Glomerular visceral epithelial cell (primary cell): Measurements from ENCODE around the gene AGPAT3.

Experiments
- DNase-seq: peaks from one replicate; pipeline ENCODE4 v3.0.0-alpha.2; 2016; ENCODE audit errors: extremely low spot score

AGPAT3 gene

GRCh38 chr21:44018813-44019567 is 154.0 kb downstream of the AGPAT3 start:
- DNase-seq: no peak

DNA sequence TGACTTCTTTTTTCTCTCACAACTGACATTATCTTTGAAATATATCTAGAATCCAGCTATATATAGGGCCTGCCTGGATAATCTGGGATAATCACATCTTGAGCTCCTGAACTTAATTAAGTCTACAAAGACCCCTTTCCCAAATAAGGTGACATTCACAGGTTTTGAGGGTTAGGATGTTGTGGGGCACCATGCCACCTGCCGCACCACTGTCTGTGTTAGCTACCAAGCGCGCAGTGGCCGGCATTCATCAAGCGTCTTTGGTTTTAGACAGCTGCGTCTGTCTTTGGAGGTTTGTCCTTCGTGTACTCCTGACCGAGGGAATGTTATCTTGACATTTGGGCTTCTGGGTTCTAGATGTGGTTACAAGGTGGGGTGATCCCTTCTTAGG is 154.5 kb downstream of the AGPAT3 start:
- no peak for DNase-seq

DNA sequence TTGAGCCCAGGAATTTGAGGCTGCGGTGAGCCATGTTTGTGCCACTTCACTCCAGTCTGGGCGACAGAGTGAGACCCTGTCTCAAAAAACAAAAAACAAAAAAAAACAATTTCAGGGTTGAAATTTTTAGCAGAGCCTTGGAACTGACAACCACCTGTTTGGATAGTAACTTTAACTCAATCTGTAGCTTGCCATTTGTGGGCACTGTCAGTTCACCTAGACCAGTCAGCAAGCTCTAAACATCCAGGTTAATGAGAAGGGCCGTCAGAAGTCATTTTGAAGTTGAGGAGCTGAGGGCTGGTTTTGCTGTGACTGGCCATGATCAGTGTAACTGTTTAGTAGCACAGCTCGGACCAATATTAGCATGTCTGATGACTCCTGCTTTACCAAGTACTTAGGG is 155.5 kb downstream of the AGPAT3 start:
- DNase-seq: no peak

GRCh38 chr21:44021064-44021463 is 156.0 kb downstream of the AGPAT3 start:
- DNase-seq: no peak

GRCh38 chr21:44024257-44024656 is 159.2 kb downstream of the AGPAT3 start:
- no peak for DNase-seq

GRCh38 chr21:44024887-44025353 is 159.9 kb downstream of the AGPAT3 start:
- DNase-seq: peak; percentile 57

DNA sequence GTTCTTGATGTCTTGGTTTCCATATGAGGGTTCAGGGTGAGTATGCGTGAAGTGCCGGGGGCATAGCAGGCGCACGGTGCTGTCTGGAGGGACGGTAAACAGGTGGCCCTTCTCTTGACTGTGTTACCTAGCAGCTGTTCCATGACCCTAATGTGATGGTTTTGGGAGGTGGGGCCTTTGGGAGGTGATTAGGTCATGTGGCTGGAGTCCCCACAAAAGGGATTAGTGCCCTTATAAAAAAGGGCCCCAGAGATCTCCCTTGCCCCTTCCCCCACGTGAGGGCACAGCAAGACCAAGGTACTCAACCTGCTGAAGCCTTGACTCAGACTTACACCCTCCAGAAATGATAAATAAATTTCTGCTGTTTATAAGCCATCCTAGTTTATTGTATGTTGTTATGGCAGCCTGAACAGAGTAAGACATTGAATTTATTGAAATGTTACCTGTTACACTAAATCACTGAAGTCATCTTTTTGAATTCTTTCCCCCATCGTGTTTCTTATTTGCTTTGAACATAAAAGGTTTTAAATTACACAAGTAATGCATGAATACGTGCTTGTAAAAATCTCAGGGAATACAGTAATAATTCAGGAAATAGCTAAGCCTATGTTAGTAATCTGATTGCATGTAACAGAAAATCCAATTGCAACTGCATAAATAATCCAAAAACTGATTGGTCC is 162.7 kb downstream of the AGPAT3 start:
- DNase-seq: no peak

- DNase-seq: no peak
Observed at GRCh38 chr21:44028287-44028659, 163.2 kb downstream of the AGPAT3 start.

- DNase-seq: no peak
Observed at GRCh38 chr21:44029460-44030087, 164.6 kb downstream of the AGPAT3 start.

- DNase-seq: no peak
Observed at GRCh38 chr21:44035244-44035643, 170.2 kb downstream of the AGPAT3 start.
